Aorta (tissue), 5 donors: ENCODE data around the gene FRMD4A. TPM values are rescaled to one million over a fixed set of nuclear protein-coding genes. Genes with fewer than 3 reads are reported as not detected.

ENCODE experiments used
- ATAC-seq: fragments of 200-7000 bp; cut with Tn5 transposase; one replicate; pipeline ENCODE4 v1.9.1; 2022; ENCODE audit warnings: moderate library complexity; ENCODE audit not compliant: low FRiP score
- DNase-seq, 2 donors: peaks; one replicate each; pipeline ENCODE4 v3.0.0-alpha.2; 2020
- H3K27ac ChIP-seq, 2 donors: one replicate each; pipeline ENCODE4 v1.5.1; 2013; ENCODE audit warnings: low read length in 2 of 2, mild to moderate bottlenecking in 2 of 2, moderate library complexity in 2 of 2, control low read depth in 1 of 2, inconsistent platforms in 1 of 2, low read depth in 1 of 2
- H3K27me3 ChIP-seq, 2 donors: one replicate each; pipeline ENCODE4 v1.6.1; 2013; ENCODE audit warnings: control low read depth in 1 of 2, low read length in 1 of 2, mild to moderate bottlenecking in 1 of 2, moderate library complexity in 1 of 2; ENCODE audit not compliant: insufficient read depth in 2 of 2, control insufficient read depth in 1 of 2
- H3K36me3 ChIP-seq, 2 donors: one replicate each; pipeline ENCODE4 v1.6.1; 2013; ENCODE audit warnings: control low read depth in 1 of 2, low read length in 1 of 2, mild to moderate bottlenecking in 1 of 2; ENCODE audit not compliant: insufficient read depth in 2 of 2, control insufficient read depth in 1 of 2
- H3K4me1 ChIP-seq, 2 donors: one replicate each; pipeline ENCODE4 v1.6.1; 2013; ENCODE audit warnings: low read length in 2 of 2, control low read depth in 1 of 2, mild to moderate bottlenecking in 1 of 2, moderate library complexity in 1 of 2; ENCODE audit not compliant: insufficient read depth in 2 of 2, control insufficient read depth in 1 of 2
- H3K4me3 ChIP-seq, 2 donors: one replicate each; pipeline ENCODE4 v1.5.1; 2013; ENCODE audit warnings: low read length in 2 of 2, control low read depth in 1 of 2, mild to moderate bottlenecking in 1 of 2
- H3K9me3 ChIP-seq: one replicate; pipeline ENCODE4 v1.6.1; 2013; ENCODE audit warnings: mild to moderate bottlenecking, low read length; ENCODE audit not compliant: control insufficient read depth
- WGBS, 2 donors: extraction: QIAGEN DNeasy Blood & Tissue Kit; methylation state at CpG; one replicate each; pipeline ENCODE4 v1.1.7; 2013; 5-methylcytosine and 5-hydroxymethylcytosine counted together
- intact Hi-C, 2 donors: fragments of 100-400 bp; cut with DNase I; formaldehyde crosslinking; loops; one replicate each; pipeline versions ENCODE4 v1.14.2 to v1.15.0; 2022
- polyA plus RNA-seq, 2 donors: library from polyadenylated mRNA; stranded (reverse); fragments of 200-250 nt; gene quantifications; one replicate each; pipeline ENCODE4 v1.2.3, GENCODE V29; 2013
- total RNA-seq, 2 donors: library from RNA; stranded (reverse); fragmentation: NEBNext Ultra II Directional; extraction: Animal tissue kit (Norgen Biotek cat#: 25700); gene quantifications; one replicate each; pipeline ENCODE4 v1.2.1, GENCODE V29; 2021
- donor health status: healthy with polysubstance abuse.
- donor health status: Bipolar disorder and iron deficiency.
- donor health status: DM: no; HTN: no; CAD: no.
- donor health status: DM: no; HTN: no; CAD: no.
- donor health status: DM: yes; HTN: yes; CAD: no.

Gene FRMD4A
- total and polyA plus RNA-seq, 4 donors = 11.4 to 65.6 (median 39.7) TPM

- WGBS, 2 donors = 1% methylated on average over 6 of the region's 6 CpGs
- Histone ChIP-seq H3K27me3 (no peaks in the 10 kb centered on the region), H3K36me3 (no peaks in the 10 kb centered on the region), H3K4me1 (no peaks in the 10 kb centered on the region), H3K4me3 (peak overlapping the region; percentile 52 to 55), H3K9me3 (no peaks in the 10 kb centered on the region), H3K27ac (no peak overlapping the region)
- intact Hi-C loops = no loop called here
- no peak for DNase-seq
- ATAC-seq = peak; percentile 45
Observed at GRCh38 chr10:14173391-14173705, 157.4 kb downstream of the FRMD4A start.

- H3K36me3 ChIP-seq = no peaks in the 10 kb centered on the region
- ATAC-seq (no peak), DNase-seq (no peak)
- 84 to 89% methylated on average over 13 of the region's 13 CpGs for WGBS, 2 donors
- H3K27me3 ChIP-seq = no peaks in the 10 kb centered on the region
- no peaks in the 10 kb centered on the region for H3K4me1 ChIP-seq
- intact Hi-C loops = no loop called here
- no peak overlapping the region for H3K4me3 ChIP-seq
- H3K9me3 ChIP-seq = no peaks in the 10 kb centered on the region
- no peak overlapping the region for H3K27ac ChIP-seq
Observed at GRCh38 chr10:14172336-14172950, 158.3 kb downstream of the FRMD4A start.

GRCh38 chr10:14171336-14171735 lies 159.4 kb downstream of the FRMD4A start:
- no peak for ATAC-seq
- no peaks in the 10 kb centered on the region for H3K27me3 ChIP-seq
- H3K4me3 ChIP-seq = no peak overlapping the region
- 96 to 97% methylated on average over 1 of the region's 1 CpG for WGBS, 2 donors
- H3K27ac ChIP-seq = no peak overlapping the region
- H3K36me3 ChIP-seq = no peaks in the 10 kb centered on the region
- DNase-seq = no peak
- H3K9me3 ChIP-seq = no peaks in the 10 kb centered on the region
- intact Hi-C loops = no loop called here
- no peaks in the 10 kb centered on the region for H3K4me1 ChIP-seq

GRCh38 chr10:14163377-14164086 lies 167.2 kb downstream of the FRMD4A start:
- Histone ChIP-seq H3K9me3 (no peaks in the 10 kb centered on the region), H3K4me1 (no peaks in the 10 kb centered on the region), H3K4me3 (no peak overlapping the region), H3K36me3 (no peaks in the 10 kb centered on the region), H3K27ac (no peak overlapping the region), H3K27me3 (no peaks in the 10 kb centered on the region)
- intact Hi-C loops = no loop called here
- ATAC-seq (no peak), DNase-seq (no peak)
- 78 to 87% methylated on average over 20 of the region's 20 CpGs for WGBS, 2 donors

GRCh38 chr10:14162629-14163344 lies 167.9 kb downstream of the FRMD4A start:
- DNase-seq (no peak), ATAC-seq (no peak)
- Histone ChIP-seq H3K4me3 (no peak overlapping the region), H3K27me3 (peaks cover 0 to 1% of the 10 kb centered on the region in 2 donors), H3K27ac (no peak overlapping the region), H3K4me1 (no peaks in the 10 kb centered on the region), H3K9me3 (peaks cover 1% of the 10 kb centered on the region), H3K36me3 (no peaks in the 10 kb centered on the region)
- 44 to 48% methylated on average over 5 of the region's 5 CpGs for WGBS, 2 donors
- intact Hi-C loops = no loop called here

GRCh38 chr10:14162061-14162460 lies 168.7 kb downstream of the FRMD4A start:
- no peaks in the 10 kb centered on the region for H3K4me1 ChIP-seq
- WGBS, 2 donors = 92 to 98% methylated on average over 5 of the region's 5 CpGs
- DNase-seq (no peak), ATAC-seq (no peak)
- peak overlapping the region in 1 of 2 donors; percentile 19 for H3K27ac ChIP-seq
- peaks cover 0 to 1% of the 10 kb centered on the region in 2 donors for H3K27me3 ChIP-seq
- no peaks in the 10 kb centered on the region for H3K36me3 ChIP-seq
- H3K9me3 ChIP-seq = peaks cover 1% of the 10 kb centered on the region
- H3K4me3 ChIP-seq = no peak overlapping the region
- intact Hi-C loops = no loop called here

DNA sequence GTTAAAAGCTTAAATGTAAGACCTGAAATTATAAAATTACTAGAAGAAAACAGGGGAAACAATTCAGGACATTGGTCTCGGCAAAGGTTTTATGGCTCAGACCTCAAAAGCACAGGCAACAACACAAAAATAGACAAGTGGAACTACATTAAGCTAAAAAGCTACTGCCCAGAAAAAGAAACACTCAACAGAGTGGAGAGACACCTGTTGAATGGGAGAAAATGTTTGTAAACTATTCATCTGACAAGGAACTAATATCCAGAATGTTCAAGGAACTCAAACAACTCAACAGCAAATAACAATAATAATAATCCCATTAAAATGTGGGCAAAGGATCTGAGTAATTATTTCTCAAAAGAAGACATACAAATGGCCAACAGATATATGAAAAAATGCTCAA lies 170.4 kb downstream of the FRMD4A start:
- H3K27ac ChIP-seq = no peak overlapping the region
- H3K27me3 ChIP-seq = peaks cover 0 to 1% of the 10 kb centered on the region in 2 donors
- no peak overlapping the region for H3K4me3 ChIP-seq
- no peaks in the 10 kb centered on the region for H3K36me3 ChIP-seq
- WGBS, 2 donors = 90 to 95% methylated on average over 1 of the region's 1 CpG
- H3K9me3 ChIP-seq = peaks cover 2% of the 10 kb centered on the region
- no peaks in the 10 kb centered on the region for H3K4me1 ChIP-seq
- DNase-seq = no peak
- ATAC-seq = no peak
- intact Hi-C loops = no loop called here

GRCh38 chr10:14158575-14158974 lies 172.1 kb downstream of the FRMD4A start:
- Histone ChIP-seq H3K4me1 (no peaks in the 10 kb centered on the region), H3K27ac (no peak overlapping the region), H3K27me3 (peaks cover 0 to 1% of the 10 kb centered on the region in 2 donors), H3K4me3 (no peak overlapping the region), H3K36me3 (no peaks in the 10 kb centered on the region), H3K9me3 (peaks cover 5% of the 10 kb centered on the region)
- ATAC-seq = no peak
- intact Hi-C loops = no loop called here
- no peak for DNase-seq

DNA sequence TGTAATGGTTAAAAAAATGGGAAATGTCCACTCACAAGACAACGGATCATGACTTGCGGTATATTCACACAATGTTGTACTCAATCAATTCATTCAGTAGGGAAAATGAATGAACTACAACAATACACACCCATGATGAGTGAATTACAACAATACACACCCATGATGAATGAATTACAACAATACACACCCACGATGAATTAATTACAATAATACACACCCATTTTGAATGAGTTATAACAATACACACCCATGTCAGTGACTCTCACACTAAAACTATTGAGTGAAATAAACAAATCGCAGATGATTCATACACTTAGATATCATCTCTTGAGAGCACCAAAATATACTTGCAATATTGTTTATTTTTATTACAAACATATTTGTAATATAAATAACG lies 174.6 kb downstream of the FRMD4A start:
- no peak for ATAC-seq
- intact Hi-C loops = no loop called here
- Histone ChIP-seq H3K27ac (no peak overlapping the region), H3K9me3 (peaks cover 5% of the 10 kb centered on the region), H3K27me3 (peaks cover 0 to 1% of the 10 kb centered on the region in 2 donors), H3K4me3 (peak overlapping the region in 1 of 2 donors; percentile 26), H3K4me1 (no peaks in the 10 kb centered on the region), H3K36me3 (no peaks in the 10 kb centered on the region)
- 92 to 94% methylated on average over 5 of the region's 5 CpGs for WGBS, 2 donors
- no peak for DNase-seq
